Neuronal stem cell (in vitro differentiated cells): ENCODE results near the gene CKS1B.

ENCODE experiments used
- DNase-seq: peaks from one replicate; pipeline ENCODE4 v3.0.0-alpha.2; 2013; ENCODE audit warnings: low spot score
- H2AFZ ChIP-seq: one replicate; pipeline ENCODE4 v1.6.1; 2013; ENCODE audit warnings: mild to moderate bottlenecking, low read length, inconsistent platforms
- H2AK5ac ChIP-seq: 2 replicates; pipeline ENCODE4 v1.6.1; 2013; ENCODE audit warnings: low read depth, mild to moderate bottlenecking, inconsistent platforms, low read length, moderate library complexity, mixed read lengths
- H2BK120ac ChIP-seq: 2 replicates; pipeline ENCODE4 v1.6.1; 2013; ENCODE audit warnings: low read depth, mild to moderate bottlenecking, inconsistent platforms, low read length, moderate library complexity, mixed read lengths
- H2BK12ac ChIP-seq: one replicate; pipeline ENCODE4 v1.6.1; 2013; ENCODE audit warnings: low read length, inconsistent platforms
- H2BK15ac ChIP-seq: 2 replicates; pipeline ENCODE4 v1.6.1; 2013; ENCODE audit warnings: mild to moderate bottlenecking, low read length, inconsistent platforms, mixed read lengths
- H2BK5ac ChIP-seq: one replicate; pipeline ENCODE4 v1.6.1; 2013; ENCODE audit warnings: inconsistent platforms, mild to moderate bottlenecking, low read length, moderate library complexity
- H3K14ac ChIP-seq: one replicate; pipeline ENCODE4 v1.6.1; 2013; ENCODE audit warnings: low read length, inconsistent platforms
- H3K18ac ChIP-seq: 2 replicates; pipeline ENCODE4 v1.6.1; 2013; ENCODE audit warnings: low read length, inconsistent platforms
- H3K23ac ChIP-seq: 2 replicates; pipeline ENCODE4 v1.6.1; 2013; ENCODE audit warnings: low read depth, mild to moderate bottlenecking, mixed read lengths, low read length, inconsistent platforms; ENCODE audit not compliant: poor library complexity
- H3K27ac ChIP-seq: replicated peaks from 3 replicates; pipeline ENCODE4 v1.5.1; 2013; ENCODE audit warnings: low read length, inconsistent platforms
- H3K27me3 ChIP-seq, 3 experiments: 2 replicates each; pipeline ENCODE4 v1.6.1; 2013; ENCODE audit warnings: low read length in 3 of 3, mild to moderate bottlenecking in 2 of 3, inconsistent platforms in 1 of 3, low read depth in 1 of 3, mixed read lengths in 1 of 3, moderate library complexity in 1 of 3; ENCODE audit not compliant: control insufficient read depth in 3 of 3, insufficient read depth in 3 of 3
- H3K36me3 ChIP-seq, 2 donors: replicated peaks in 1 of 2; 2 replicates each; pipeline ENCODE4 v1.6.1; 2013; ENCODE audit warnings: low read length in 2 of 2; ENCODE audit not compliant: control insufficient read depth in 2 of 2, insufficient read depth in 2 of 2
- H3K4ac ChIP-seq: 2 replicates; pipeline ENCODE4 v1.6.1; 2013; ENCODE audit warnings: inconsistent platforms, mild to moderate bottlenecking, low read length, moderate library complexity
- H3K4me1 ChIP-seq, 2 donors: 1 replicate in 1 of 2; 2 replicates in 1 of 2; pipeline ENCODE4 v1.6.1; 2013; ENCODE audit warnings: low read length in 2 of 2, low read depth in 1 of 2; ENCODE audit not compliant: control insufficient read depth in 2 of 2, insufficient read depth in 1 of 2
- H3K4me2 ChIP-seq: one replicate; pipeline ENCODE4 v1.6.1; 2013; ENCODE audit warnings: mild to moderate bottlenecking, low read length, inconsistent platforms; ENCODE audit not compliant: insufficient read depth, poor library complexity, severe bottlenecking
- H3K4me3 ChIP-seq, 2 donors: 2 replicates each; pipeline ENCODE4 v1.5.1; 2013; ENCODE audit warnings: low read length in 2 of 2, mild to moderate bottlenecking in 2 of 2, inconsistent platforms in 1 of 2, moderate library complexity in 1 of 2
- H3K79me1 ChIP-seq: one replicate; pipeline ENCODE4 v1.6.1; 2013; ENCODE audit warnings: low read depth, mild to moderate bottlenecking, inconsistent platforms, low read length, moderate library complexity
- H3K9ac ChIP-seq: one replicate; pipeline ENCODE4 v1.6.1; 2013; ENCODE audit warnings: mild to moderate bottlenecking, low read depth, low read length, inconsistent platforms; ENCODE audit not compliant: poor library complexity
- H3K9me3 ChIP-seq, 2 donors: replicated peaks in 1 of 2; 2 replicates each; pipeline versions ENCODE3 to v1.6.1; 2013; ENCODE audit warnings: low read length in 2 of 2, mild to moderate bottlenecking in 2 of 2, inconsistent platforms in 1 of 2, low read depth in 1 of 2, mixed read lengths in 1 of 2, moderate library complexity in 1 of 2; ENCODE audit not compliant: control insufficient read depth in 2 of 2, insufficient read depth in 1 of 2
- H4K8ac ChIP-seq: one replicate; pipeline ENCODE4 v1.6.1; 2013; ENCODE audit warnings: low read depth, mild to moderate bottlenecking, inconsistent platforms, low read length, moderate library complexity
- H4K91ac ChIP-seq: one replicate; pipeline ENCODE4 v1.6.1; 2013; ENCODE audit warnings: low read length, low read depth, mild to moderate bottlenecking, inconsistent platforms; ENCODE audit not compliant: poor library complexity
- WGBS, 2 donors: extraction: QIAGEN DNeasy Blood & Tissue Kit; methylation state at CpG; one replicate each; pipeline ENCODE4 v1.1.7; 2013; ENCODE audit warnings: missing lambda C conversion rate in 2 of 2, mixed read lengths in 1 of 2; ENCODE audit not compliant: insufficient read length in 2 of 2, insufficient replicate concordance in 1 of 2; ENCODE audit errors: extremely low coverage in 2 of 2; 5-methylcytosine and 5-hydroxymethylcytosine counted together

Gene CKS1B

GRCh38 chr1:155022136-155022926, 47.9 kb downstream of the CKS1B start:
- Histone ChIP-seq H3K14ac (no peak overlapping the region), H2AFZ (no peak overlapping the region), H3K27ac (no peak overlapping the region), H3K4me1 (peaks cover 17 to 21% of the 10 kb centered on the region in 2 donors), H2BK15ac (no peak overlapping the region), H3K27me3 (no peaks in the 10 kb centered on the region), H2BK12ac (no peak overlapping the region), H3K36me3 (no peaks in the 10 kb centered on the region), H2BK5ac (no peak overlapping the region), H3K9ac (no peak overlapping the region), H3K18ac (no peak overlapping the region), H3K4ac (no peak overlapping the region), H3K23ac (no peak overlapping the region), H2AK5ac (peak overlapping the region; percentile 54), H3K4me3 (no peak overlapping the region), H2BK120ac (no peak overlapping the region), H4K91ac (no peak overlapping the region), H3K4me2 (no peak overlapping the region), H3K79me1 (no peaks in the 10 kb centered on the region), H4K8ac (no peak overlapping the region), H3K9me3 (no peaks in the 10 kb centered on the region)
- DNase-seq = no peak
- WGBS, 2 donors = no CpG with 5 or more reads among the region's 8 CpGs

GRCh38 chr1:155022927-155023236, 48.4 kb downstream of the CKS1B start:
- peaks cover 17 to 18% of the 10 kb centered on the region in 2 donors for H3K4me1 ChIP-seq
- no peaks in the 10 kb centered on the region for H3K27me3 ChIP-seq
- H3K14ac ChIP-seq = no peak overlapping the region
- no CpG with 5 or more reads among the region's 4 CpGs for WGBS, 2 donors
- no peak overlapping the region for H3K9ac ChIP-seq
- H3K27ac ChIP-seq = no peak overlapping the region
- no peak overlapping the region for H3K23ac ChIP-seq
- H2BK15ac ChIP-seq = no peak overlapping the region
- no peaks in the 10 kb centered on the region for H3K79me1 ChIP-seq
- H4K91ac ChIP-seq = no peak overlapping the region
- H2BK5ac ChIP-seq = no peak overlapping the region
- H3K4me3 ChIP-seq = no peak overlapping the region
- no peak overlapping the region for H2BK12ac ChIP-seq
- H2AFZ ChIP-seq = no peak overlapping the region
- no peaks in the 10 kb centered on the region for H3K36me3 ChIP-seq
- H3K4me2 ChIP-seq = no peak overlapping the region
- H3K4ac ChIP-seq = no peak overlapping the region
- peak overlapping the region; percentile 54 for H2AK5ac ChIP-seq
- no peaks in the 10 kb centered on the region for H3K9me3 ChIP-seq
- no peak overlapping the region for H3K18ac ChIP-seq
- DNase-seq = no peak
- no peak overlapping the region for H2BK120ac ChIP-seq
- H4K8ac ChIP-seq = no peak overlapping the region

- Histone ChIP-seq H3K79me1 (no peaks in the 10 kb centered on the region), H3K36me3 (no peaks in the 10 kb centered on the region), H3K4me2 (no peak overlapping the region), H3K18ac (no peak overlapping the region), H3K9ac (no peak overlapping the region), H3K4ac (no peak overlapping the region), H2BK120ac (no peak overlapping the region), H3K27me3 (no peaks in the 10 kb centered on the region), H2BK12ac (no peak overlapping the region), H4K8ac (no peak overlapping the region), H3K4me1 (peaks cover 13 to 14% of the 10 kb centered on the region in 2 donors), H3K14ac (peak overlapping the region; percentile 25), H4K91ac (no peak overlapping the region), H3K23ac (no peak overlapping the region), H2BK5ac (no peak overlapping the region), H2AFZ (no peak overlapping the region), H3K27ac (no peak overlapping the region), H3K4me3 (no peak overlapping the region), H2AK5ac (no peak overlapping the region), H2BK15ac (no peak overlapping the region), H3K9me3 (no peaks in the 10 kb centered on the region)
- DNase-seq = no peak
- no CpG with 5 or more reads among the region's 5 CpGs for WGBS, 2 donors
Measured at GRCh38 chr1:155023627-155024026, 49.1 kb downstream of the CKS1B start.

- Histone ChIP-seq H3K4me2 (no peak overlapping the region), H2AK5ac (no peak overlapping the region), H3K27ac (no peak overlapping the region), H2AFZ (no peak overlapping the region), H4K8ac (no peak overlapping the region), H3K27me3 (no peaks in the 10 kb centered on the region), H2BK120ac (no peak overlapping the region), H3K14ac (no peak overlapping the region), H4K91ac (no peak overlapping the region), H3K36me3 (no peaks in the 10 kb centered on the region), H3K9me3 (no peaks in the 10 kb centered on the region), H2BK12ac (no peak overlapping the region), H3K4me1 (peaks cover 6 to 7% of the 10 kb centered on the region in 2 donors), H3K18ac (no peak overlapping the region), H3K4me3 (no peak overlapping the region), H2BK15ac (no peak overlapping the region), H3K9ac (no peak overlapping the region), H2BK5ac (no peak overlapping the region), H3K23ac (no peak overlapping the region), H3K79me1 (no peaks in the 10 kb centered on the region), H3K4ac (no peak overlapping the region)
- no peak for DNase-seq
- no CpG with 5 or more reads among the region's 9 CpGs for WGBS, 2 donors
Measured at GRCh38 chr1:155024315-155024714, 49.8 kb downstream of the CKS1B start.
